RWPE2 (cell line): ENCODE results near the gene SHROOM3.

Experiments
- ATAC-seq: fragments of 200-7000 bp; cut with Tn5 transposase; 3 replicates; pipeline ENCODE4 v1.9.1; 2021; ENCODE audit warnings: low read depth
- DNase-seq: peaks from one replicate; pipeline ENCODE4 v3.0.0-alpha.2; 2020; ENCODE audit warnings: low spot score
- H3K27ac ChIP-seq: fragments of 450-650 bp; 2 replicates; pipeline ENCODE4 v1.5.1; 2017; ENCODE audit warnings: mild to moderate bottlenecking; ENCODE audit not compliant: poor library complexity, severe bottlenecking
- H3K27me3 ChIP-seq: fragments of 250-450 bp; sonication (Bioruptor Pico); 2 replicates; pipeline ENCODE4 v1.5.1; 2021; ENCODE audit warnings: mild to moderate bottlenecking, moderate library complexity; ENCODE audit not compliant: insufficient read depth, poor library complexity, severe bottlenecking
- H3K36me3 ChIP-seq: fragments of 250-450 bp; sonication (Bioruptor Pico); 2 replicates; pipeline ENCODE4 v1.5.1; 2020; ENCODE audit warnings: low read depth, mild to moderate bottlenecking, moderate library complexity
- H3K4me1 ChIP-seq: fragments of 250-450 bp; sonication (Bioruptor Pico); 2 replicates; pipeline ENCODE4 v1.5.1; 2021; ENCODE audit warnings: mild to moderate bottlenecking, moderate library complexity; ENCODE audit not compliant: insufficient read depth, poor library complexity, severe bottlenecking
- H3K4me3 ChIP-seq: fragments of 250-450 bp; sonication (Bioruptor Pico); 2 replicates; pipeline ENCODE4 v1.5.1; 2021; ENCODE audit warnings: mild to moderate bottlenecking, moderate library complexity; ENCODE audit not compliant: severe bottlenecking
- H3K9me3 ChIP-seq: fragments of 250-450 bp; sonication (Bioruptor Pico); 2 replicates; pipeline ENCODE4 v1.5.1; 2021; ENCODE audit warnings: mild to moderate bottlenecking, moderate library complexity; ENCODE audit not compliant: severe bottlenecking
- CTCF ChIP-seq: fragments of 450-650 bp; IDR thresholded peaks from one replicate; pipeline ENCODE4 v1.5.1; 2017; ENCODE audit warnings: mild to moderate bottlenecking, moderate library complexity; ENCODE audit not compliant: poor library complexity, severe bottlenecking

SHROOM3 gene

DNA sequence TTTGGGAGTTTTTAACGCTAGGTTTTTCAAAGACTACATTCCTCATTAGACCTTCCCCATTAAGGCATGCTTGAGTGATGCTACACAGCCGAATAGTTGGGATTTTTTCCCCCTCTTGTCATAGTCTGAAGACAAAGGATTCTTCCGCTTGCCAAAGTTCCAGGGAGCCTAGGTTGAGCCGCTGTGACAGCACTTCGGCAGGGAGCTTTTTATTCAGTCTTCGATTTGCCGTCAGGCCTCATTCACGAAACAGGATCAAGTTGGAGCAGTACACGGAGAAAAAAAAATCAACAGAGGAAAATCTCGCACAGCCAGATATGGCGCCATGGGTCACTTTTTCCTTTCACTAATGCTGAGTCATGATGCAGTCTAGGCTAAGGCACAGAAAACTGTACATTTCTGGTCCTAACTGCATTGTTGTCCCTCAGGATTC, 24.3 kb downstream of the SHROOM3 start:
- Histone ChIP-seq H3K9me3 (no peaks in the 10 kb centered on the region), H3K36me3 (no peaks in the 10 kb centered on the region), H3K4me1 (peaks cover 16% of the 10 kb centered on the region), H3K4me3 (no peak overlapping the region), H3K27me3 (no peaks in the 10 kb centered on the region), H3K27ac (peak overlapping the region; percentile 57)
- TF ChIP-seq CTCF, result no peak
- DNase-seq (no peak), ATAC-seq (peak; percentile 81)

DNA sequence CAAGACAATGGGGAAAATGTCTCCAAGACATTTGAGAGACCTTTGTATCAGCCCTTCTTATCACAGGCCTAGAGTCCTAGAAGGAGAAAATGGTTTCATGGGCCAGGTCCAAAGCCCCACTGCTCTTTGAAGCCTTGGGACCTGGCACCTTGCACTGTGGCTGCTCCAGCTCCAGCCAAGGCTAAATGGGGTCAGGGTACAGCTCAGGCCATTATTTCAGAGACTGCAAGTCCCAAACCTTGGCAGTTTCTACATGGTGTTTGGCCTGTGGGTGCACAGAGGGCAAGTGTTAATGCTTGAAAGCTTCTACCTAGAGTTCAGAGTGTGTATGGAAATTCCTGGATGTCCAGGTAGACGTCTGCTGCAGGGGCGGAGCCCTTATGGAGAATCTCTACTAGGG, 28.5 kb downstream of the SHROOM3 start:
- Histone ChIP-seq H3K27me3 (no peaks in the 10 kb centered on the region), H3K4me1 (peaks cover 11% of the 10 kb centered on the region), H3K27ac (no peak overlapping the region), H3K36me3 (no peaks in the 10 kb centered on the region), H3K9me3 (no peaks in the 10 kb centered on the region), H3K4me3 (no peak overlapping the region)
- ATAC-seq (no peak), DNase-seq (no peak)
- no peak for TF ChIP-seq CTCF

DNA sequence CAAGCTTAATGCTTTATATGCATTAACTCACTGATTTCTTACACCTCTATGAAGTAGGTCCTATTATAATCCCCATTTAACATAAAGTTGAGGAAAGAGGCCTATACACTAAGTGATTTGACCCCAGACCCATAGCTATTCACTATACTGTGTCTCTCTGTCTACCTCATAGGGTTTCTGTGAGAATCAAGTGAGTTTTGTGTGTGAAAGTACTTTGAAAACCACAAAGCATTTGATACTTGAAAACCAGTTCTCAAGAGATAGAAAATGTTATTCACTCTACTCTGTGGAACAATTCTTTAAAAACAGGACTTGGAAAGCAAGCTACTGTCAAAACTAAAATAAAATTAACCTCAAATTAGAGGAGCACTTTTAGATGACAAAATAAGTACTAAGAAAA, 35.0 kb downstream of the SHROOM3 start:
- Histone ChIP-seq H3K4me1 (no peaks in the 10 kb centered on the region), H3K36me3 (no peaks in the 10 kb centered on the region), H3K9me3 (no peaks in the 10 kb centered on the region), H3K4me3 (no peak overlapping the region), H3K27me3 (no peaks in the 10 kb centered on the region), H3K27ac (no peak overlapping the region)
- no peak for ATAC-seq
- TF ChIP-seq CTCF, result no peak
- DNase-seq, result no peak

- Histone ChIP-seq H3K4me3 (no peak overlapping the region), H3K4me1 (no peaks in the 10 kb centered on the region), H3K27ac (no peak overlapping the region), H3K9me3 (no peaks in the 10 kb centered on the region), H3K36me3 (no peaks in the 10 kb centered on the region), H3K27me3 (no peaks in the 10 kb centered on the region)
- ATAC-seq, result no peak
- no peak for DNase-seq
- no peak for TF ChIP-seq CTCF
Measured at GRCh38 chr4:76470532-76470931, 35.5 kb downstream of the SHROOM3 start.

DNA sequence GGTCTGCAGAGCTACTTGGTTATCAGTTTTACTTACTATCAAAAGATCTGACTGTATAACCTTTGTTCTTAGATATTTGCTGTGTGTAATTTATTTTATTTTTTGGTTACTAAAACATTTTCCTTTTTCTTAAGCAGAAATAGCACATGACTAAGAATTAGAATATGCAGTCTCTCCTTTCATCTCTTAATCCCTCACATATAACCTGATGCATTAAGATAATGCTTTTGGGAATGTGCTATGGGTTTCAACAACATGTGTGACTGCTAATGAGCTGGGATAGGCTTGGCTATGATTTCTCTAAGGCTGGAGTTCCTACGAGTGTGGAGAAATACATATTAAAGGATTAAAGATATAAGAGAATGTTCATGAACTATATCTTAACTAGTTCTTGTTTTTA, 41.5 kb downstream of the SHROOM3 start:
- Histone ChIP-seq H3K4me1 (no peaks in the 10 kb centered on the region), H3K27me3 (no peaks in the 10 kb centered on the region), H3K4me3 (no peak overlapping the region), H3K9me3 (no peaks in the 10 kb centered on the region), H3K27ac (no peak overlapping the region), H3K36me3 (no peaks in the 10 kb centered on the region)
- ATAC-seq (no peak), DNase-seq (no peak)
- no peak for TF ChIP-seq CTCF
